Stimulated activated CD8-positive, alpha-beta memory T cell treated with anti-CD3 and anti-CD28 coated beads, Interleukin-7, amount 100 ng/mL, for 4 hours (primary cell): Measurements from ENCODE around the gene TCF7L2.

Experiments used
- DNase-seq, 2 donors: peaks; one replicate each; pipeline ENCODE4 v3.0.0-alpha.2; 2020; ENCODE audit warnings: low read depth in 2 of 2

Gene TCF7L2

DNA sequence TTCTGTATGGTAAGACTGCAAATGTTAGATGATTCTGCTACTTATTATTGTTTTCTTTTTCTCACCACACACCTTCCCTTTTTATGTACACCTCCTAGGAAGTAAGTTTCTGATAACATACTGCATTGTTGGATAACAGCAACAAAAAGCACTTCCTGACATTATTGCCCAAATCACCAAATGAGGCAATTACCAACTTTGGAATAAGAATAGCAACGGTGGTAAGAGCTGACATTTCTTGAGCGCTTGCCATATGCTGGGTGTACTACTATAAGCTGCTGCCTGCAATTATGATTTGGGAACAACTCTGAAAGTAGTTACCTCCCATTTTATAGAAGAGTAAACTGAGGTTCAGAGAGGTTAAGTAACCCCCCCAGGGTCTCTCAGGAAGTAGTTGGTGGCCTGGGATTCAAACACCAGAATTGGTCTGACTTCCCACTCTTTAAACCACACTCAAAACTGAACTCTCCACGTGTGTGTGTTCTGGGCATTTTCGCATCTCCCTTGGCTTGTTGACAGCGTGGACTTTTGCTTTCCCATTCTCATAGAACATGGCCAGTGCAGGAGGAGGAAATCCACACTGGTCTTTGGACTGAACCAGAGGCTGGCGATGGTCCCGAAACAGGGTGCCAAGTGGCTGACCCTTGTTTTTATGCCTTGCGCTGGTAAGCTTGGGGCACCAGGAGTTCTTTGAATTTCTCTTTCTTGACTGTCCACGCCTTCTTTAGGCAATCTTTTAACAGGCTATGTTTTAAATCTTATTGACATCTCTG, 71.4 kb downstream of the TCF7L2 start:
- no peak for DNase-seq

DNA sequence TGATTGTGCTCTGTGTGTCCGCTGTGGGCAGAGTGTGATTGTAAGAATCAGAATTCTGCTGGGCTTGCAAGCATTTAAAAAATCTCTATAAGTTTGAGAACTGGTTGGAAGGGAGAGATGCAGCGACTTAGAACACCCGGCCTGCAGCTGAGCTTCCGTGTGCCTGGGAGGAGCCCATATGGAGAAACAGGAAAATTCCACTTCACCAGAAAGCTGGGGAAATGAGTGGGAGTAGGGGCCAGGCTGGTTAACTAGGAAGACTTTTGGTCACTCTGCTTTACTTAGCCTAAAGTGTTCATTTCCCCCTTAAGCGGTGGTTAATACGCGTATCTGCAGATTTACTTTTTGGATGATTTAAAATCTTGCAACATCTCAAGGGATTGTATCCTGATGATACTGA, 72.2 kb downstream of the TCF7L2 start:
- no peak for DNase-seq

DNA sequence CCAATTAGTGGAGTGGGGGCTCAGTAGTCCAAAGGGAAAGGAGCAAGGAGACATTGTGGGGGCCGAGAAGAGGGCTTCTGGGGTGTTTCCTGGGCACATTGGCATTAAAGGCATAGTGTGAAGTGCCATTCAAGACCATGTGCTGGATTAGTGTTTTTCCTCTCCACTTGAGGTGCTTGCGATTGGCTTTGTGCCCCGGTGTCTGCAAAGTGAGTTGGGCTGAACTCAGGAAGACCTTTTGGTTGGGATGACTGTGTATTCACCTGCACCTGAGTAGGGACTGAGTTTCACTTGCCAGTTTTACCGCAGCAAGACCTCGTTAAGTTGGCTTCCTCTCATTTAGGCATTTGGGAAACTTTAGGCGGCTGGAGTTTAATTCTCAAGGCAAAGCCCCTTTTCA, 73.0 kb downstream of the TCF7L2 start:
- DNase-seq, result no peak

DNA sequence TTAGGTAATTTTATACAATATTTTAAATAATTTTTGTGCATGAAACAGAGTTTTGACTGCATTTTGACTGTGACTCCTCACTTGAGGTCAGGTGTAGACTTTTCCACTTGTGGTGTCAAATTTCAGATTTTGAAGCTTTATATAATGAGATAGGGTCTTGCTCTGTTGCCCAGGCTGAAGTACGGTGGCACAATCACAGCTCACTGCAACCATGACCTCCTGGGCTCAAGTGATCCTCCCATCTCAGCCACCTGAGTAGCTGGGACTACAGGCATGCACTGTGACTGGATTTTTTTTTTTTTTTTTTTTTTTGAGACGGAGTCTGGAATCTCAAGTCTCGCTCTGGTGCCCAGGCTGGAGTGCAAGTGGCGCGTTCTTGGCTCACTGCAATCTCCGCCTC, 74.9 kb downstream of the TCF7L2 start:
- no peak for DNase-seq

DNA sequence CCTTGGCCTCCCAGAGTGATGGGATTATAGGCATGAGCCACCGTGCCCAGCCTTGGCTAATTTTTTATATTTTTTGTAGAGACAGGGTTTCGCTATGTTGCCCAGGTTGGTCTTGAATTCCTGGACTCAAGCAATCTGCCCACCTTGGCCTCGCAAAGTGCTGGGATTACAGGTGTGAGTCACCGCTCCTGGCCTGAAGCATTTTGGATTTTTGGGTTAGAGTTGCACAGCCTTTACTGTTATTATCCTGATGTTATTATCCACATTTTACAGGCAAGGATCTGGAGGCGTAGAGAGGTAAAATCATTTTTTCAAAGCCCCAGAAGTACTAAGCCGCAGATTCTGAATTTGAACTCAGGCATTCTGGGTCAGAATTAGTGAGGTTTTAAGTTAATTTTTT, 75.4 kb downstream of the TCF7L2 start:
- no peak for DNase-seq

DNA sequence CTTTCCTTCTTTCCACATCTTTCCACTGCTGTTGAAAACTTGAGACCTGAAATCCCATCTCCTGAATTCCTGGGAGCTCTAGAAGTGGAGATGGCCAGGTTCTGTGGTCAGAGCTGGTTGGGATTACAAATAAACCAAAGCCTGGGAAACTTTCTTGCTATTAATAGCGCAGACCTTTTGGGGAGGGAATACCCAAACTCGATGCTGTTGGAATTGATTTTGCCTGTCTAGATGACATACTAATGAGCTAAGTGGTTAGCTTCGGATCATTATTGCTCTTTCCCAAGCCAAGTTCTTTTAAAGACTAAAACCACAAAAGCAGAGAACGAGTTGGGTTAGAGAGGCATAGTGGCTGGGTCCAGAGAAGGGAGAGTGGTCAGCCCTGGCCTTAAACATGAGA, 76.6 kb downstream of the TCF7L2 start:
- DNase-seq, result no peak

DNA sequence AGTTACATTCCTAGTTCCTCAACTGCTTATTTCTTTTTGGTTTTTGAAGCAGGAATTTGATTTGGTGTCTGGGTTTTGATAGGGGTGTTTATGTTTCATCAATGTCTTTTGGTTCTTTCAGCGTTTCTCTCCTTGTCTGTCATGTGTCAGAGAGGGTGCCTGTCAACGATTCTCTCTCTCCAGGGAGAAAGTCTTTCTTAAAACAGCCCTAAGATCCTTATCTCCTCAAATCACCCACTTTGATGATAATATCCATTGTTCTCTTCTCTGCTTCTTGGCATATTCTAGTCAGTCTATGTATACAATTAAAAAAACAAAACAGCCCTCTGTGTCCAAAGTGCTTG, 77.2 kb downstream of the TCF7L2 start:
- no peak for DNase-seq

DNA sequence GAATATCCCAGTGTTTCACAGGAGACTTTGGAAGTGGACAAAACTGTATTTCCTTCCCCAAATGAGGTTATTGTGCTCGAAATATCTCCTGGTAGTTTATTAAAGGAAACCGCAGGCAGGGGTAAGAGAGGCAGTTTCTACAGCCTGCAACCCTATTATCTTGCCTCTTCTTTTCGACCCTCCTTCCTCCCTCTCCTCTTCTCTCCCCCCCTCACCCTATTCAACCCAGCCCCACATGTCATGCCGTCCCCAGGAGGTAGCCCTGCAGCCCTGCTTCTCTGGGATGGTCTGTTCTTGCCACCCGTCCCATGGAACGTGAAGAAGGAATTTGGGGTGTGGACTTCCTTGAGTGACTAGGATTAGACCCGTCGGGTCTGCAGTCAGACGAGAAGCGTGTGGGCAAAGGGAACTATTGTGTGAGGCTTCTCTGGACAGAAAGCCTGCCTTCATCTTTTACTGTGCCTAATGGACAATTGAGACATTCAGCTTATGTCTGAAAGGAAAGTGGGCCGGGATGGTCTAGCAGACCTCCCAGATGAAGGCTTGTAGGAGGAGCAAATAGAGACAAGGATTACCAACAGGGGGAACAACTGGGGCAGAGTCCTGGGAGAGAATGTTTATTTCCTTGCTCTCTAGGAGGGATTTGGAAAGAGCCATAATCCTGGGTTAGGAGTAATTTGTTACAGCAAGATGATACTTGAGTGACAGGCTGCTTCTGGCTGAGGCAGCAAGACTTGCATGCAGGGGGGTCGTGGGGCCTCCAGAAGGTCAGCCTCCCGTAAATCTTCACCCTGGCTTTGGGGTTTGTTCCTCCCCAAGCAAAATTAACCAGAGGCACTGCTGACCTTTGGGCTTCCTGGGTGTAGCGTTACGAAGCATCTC, 77.8 kb downstream of the TCF7L2 start:
- DNase-seq, result no peak

DNA sequence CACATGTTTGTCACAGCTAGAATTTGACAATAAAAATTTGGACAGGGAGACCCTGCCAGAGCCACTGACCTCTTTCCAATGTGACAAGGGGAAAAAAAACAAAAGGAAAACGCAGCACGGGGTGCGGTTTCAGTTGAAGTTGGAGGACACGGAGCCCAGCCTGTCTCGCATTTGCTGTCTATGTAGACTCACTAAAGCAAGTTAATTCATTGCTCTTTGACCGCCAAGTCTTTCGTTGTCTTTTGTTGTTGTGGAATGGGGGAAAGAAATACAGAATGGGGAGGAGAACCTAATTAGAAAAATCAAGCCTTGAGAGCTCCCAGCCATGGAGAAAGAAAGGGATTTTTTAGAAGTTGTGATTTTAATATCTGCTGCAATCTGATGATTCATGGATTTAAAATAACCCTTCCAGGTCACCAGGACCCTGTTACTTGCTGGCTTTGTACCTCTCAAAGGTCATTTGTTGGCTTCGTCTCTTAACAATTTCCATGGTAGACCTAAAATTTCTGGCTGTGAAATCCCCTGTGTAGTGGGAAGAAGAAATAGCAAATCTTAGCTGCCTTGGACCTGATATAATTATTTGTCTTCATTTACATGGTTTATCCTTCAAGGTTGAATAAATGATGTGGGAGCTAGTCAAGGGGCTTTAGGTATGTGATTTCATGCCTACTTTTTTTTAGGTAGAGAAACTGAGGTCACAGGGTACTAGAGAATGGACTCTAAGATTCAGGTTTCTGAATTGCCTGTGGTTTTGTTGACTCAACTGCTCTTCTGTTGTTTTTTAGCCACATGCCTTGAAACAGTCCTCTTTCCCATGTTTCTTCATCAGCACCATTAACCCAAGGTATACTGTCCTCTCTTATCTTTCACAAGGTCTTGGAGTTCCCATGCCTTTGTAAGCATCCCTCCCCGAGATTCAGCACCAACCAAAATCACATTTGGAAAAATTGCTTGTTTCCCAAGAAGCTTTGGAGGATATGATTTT, 78.7 kb downstream of the TCF7L2 start:
- DNase-seq, result no peak

DNA sequence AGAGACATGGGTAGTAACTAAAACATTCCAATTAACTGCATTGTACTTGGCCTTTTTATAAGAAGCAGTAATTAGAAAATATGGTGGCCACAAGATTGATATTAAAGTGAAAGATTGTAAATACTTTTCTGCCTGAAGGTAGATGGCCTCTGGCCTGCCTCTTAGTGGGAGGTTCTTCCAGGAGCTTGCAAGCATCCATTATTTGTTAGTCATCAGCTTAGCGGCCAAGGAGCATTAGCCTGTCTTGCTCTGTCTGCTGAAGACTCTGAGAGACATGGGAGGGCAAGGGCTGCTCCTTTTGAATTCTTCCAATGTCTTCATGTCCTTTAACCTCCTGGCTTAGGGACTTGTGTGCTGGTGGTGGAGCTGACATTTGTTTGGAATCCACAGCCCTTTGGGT, 80.4 kb downstream of the TCF7L2 start:
- no peak for DNase-seq

DNA sequence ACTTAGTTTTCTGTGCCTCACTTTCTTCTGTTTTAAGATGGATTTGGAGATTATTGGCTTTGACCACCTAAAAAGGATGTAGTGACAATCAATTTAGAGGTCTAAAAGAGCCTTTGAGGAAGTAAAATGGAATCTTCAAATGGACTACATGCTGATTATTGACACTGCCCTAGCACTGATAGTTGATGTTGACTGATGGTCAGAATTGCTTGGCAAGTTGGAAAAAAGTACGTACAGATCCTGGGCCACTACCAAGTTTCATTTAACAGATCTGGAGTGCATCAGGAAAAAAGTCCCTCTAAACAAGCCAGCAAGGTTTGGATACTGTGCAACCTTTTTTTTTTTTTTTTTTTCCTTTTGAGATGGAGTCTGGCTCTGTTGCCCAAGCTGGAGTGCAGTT, 81.1 kb downstream of the TCF7L2 start:
- DNase-seq, result no peak

DNA sequence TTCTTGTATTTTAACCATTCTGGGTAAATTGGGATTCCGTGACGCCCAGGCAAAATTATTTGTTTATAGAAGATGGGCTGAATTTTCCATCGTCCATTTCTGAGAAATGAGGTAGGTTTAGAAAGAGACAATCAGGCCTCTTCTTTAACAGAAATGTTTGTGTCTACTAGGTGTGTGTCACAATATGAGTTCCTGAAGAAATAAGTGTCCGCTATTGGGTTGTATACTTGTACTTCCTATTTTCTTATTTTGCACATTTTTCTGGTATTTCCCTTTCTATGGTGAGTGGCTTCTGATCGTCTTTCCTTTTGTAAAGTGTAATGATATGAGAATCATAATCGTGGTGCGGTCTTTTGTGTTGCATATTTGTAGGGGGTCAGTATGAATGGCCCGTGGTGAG, 83.9 kb downstream of the TCF7L2 start:
- DNase-seq, result no peak

DNA sequence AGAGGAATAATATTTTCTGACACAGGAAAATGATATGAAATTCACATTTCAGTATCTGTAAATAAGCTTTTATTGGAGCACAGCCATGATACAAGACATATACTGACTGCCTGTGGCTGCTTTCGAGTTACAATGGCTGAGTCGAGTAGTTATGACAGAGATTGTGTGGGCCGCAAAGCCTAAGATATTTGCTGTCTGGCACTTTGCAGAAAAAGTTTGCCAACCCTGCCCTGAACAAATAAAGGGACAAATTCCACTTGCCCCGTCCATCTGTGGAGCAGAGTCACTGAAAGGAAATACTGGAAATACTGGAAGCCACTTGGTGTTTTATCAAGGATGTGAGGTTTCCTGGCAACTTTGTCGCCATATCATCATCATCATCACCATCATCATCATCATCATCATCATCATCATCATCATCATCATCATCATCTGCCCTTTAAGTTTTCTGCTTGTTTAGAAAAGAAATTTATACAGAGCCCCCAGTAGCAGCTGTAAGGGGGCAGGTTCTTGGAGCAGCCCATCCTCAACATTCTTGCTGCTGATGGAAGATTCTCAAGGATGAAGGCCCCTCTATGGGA, 85.8 kb downstream of the TCF7L2 start:
- DNase-seq, result no peak

DNA sequence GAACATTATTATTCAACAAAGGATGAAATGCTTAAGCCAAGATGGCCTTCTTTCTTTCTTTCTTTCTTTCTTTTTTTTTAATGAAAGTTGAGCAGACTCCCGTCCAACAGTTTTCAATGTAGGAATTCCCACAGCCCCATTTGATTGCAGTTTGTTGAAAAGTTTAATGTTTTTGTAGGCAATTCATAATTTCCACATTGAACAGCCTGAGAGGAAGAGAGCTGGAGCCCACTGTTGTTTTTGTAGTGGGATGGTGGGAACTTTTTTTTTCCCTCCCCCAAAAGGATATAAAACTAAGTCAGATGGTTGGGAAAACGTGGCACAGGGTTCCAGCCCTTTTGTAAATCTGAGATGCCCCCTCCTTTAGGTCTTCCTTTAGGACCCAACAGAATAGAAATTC, 86.6 kb downstream of the TCF7L2 start:
- no peak for DNase-seq

DNA sequence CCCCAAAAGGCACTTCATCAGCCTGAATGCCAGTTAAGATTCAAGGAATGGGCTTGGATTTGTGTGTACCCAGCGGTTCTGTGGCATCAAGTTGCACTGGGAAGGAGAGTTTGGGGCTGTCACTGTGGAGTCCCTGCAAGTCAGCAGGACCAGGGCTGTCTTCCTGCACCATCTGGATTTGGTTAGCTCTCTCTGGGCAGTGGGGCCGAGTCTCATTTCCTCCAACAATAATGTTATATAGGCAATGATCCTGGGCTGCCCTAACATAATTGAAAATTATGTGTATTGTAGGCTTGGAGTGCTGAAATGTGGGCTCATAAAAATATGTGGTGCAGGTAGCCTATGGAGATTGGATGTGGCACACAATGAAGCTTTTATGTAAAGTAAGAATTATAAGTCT, 87.2 kb downstream of the TCF7L2 start:
- DNase-seq, result no peak

DNA sequence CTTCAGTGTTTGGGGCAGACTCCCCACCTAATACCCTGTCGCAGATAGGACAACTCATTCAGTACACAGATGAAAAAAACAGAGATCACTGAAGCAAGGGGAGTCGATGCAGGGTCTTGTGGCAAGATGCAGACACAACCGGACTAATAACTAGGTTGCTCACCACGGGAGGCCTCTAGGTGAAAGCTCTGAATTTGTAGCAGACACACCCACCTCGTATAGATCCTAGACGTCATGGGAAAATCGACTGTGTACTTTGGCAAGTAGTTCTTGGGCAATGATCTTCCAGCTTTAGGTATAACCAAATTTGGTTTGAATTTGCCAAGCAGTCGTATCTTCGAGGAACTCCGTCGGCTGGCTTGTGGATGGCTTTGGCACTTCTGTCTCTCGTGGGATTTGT, 88.1 kb downstream of the TCF7L2 start:
- DNase-seq, result no peak

DNA sequence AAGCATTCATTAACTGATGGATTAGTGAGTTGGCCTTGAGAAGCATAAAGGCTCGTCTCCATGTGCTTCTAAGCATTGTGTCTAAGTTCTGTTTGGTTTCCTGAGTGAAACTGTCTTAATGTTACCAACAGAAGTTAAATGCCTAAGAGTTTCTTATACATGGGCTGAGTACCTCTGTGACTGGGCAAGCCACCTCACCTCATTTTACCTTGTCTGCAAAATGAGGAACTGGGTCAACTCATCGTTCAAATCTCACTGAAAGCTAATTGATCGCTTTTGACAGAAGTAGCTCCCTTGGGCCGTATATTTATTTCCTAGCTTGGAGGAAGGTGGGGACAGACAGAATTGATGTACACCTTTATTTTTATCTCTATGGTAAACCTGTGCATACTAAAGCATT, 88.9 kb downstream of the TCF7L2 start:
- DNase-seq, result no peak

DNA sequence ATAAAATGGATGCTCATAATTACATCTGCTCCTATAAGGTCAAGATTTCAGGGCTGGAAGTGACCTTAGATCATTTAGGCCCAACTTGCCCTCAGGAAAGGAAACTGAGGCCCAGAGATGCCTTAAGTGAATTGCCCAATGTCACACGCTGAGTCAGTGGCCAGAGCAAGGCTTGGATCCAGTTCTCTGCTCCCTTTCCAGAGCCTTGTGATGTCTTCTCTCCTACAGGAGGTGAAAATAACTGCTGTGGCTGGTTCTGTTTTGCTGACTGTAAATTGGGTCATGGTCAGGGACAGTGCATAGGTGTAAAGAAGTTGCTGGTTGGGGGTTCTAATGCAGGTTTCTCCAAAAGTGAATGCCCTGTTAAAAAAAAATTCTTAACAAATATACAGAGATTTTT, 91.3 kb downstream of the TCF7L2 start:
- DNase-seq, result no peak

DNA sequence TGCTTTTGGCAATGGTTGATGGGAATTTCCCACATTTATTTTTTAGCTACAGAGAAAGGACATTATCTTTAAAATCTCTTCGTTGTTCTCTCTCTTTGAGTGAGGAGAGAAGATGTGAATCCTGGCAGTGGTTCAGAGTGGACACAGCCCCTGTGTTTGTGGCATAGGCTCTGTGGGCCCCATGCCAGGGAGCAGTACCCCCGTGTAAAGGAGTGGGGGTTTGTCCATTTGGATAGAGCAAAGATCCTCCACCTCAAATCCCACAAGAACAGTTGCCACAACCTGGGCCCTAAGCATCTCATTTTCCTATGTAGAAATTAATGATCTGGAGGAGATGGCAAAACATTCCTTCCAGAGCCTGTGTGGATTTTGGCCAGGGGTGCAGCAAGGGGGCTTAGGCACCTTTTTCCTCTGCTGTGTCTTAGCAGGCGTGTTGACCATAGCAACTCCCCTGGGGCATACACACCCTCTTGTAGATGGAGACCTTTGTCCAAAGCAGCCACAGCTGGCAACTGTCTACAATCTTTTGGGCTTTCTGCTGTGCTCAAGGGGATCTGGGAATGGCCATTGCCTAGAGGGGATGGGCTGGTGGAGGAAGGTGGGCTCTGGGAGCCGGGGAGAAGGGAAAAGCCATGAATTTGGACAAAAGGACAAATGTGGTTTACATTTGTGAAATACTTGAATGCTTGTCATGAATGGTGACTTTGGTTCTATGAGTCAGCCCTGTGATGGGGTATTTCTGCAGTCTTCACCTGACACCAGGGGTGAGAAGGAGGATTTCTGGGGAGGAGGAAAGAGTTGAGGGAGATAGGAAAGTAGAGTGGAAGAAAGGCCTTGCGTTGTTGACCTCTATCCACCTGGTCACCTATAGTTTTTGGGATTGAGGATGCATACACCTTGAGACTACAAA, 92.0 kb downstream of the TCF7L2 start:
- DNase-seq, result no peak

DNA sequence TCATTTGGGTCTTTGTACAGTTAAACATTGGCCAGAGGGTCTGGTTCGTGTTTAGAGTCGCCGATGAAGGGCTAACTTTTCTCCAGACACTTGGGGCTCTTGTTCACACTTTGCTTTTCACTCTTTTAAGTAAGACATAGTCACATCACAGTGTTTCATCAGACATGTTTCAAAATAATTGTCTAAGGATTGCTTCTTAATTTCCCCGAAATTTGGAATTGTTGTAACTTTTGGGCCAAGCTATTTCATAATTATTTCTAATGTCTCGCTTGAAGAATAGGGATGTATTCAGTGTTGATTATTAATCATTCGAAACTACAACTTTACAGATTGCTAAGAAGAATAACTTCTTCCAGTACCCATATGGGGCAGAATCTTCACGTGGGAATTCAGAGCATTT, 92.8 kb downstream of the TCF7L2 start:
- DNase-seq, result no peak
